Kidney glomerular epithelial cell (primary cell): Measurements from ENCODE around the gene MAP2K6.
"Not testable (repeated sequence)": the region's sequence is repeated elsewhere in the genome, so short reads cannot be mapped to it uniquely, and the experiment has no call there.

Experiments
- DNase-seq: peaks from one replicate; lab custom pipeline; 2025; lab: John Stamatoyannopoulos, UW

The MAP2K6 gene

DNA sequence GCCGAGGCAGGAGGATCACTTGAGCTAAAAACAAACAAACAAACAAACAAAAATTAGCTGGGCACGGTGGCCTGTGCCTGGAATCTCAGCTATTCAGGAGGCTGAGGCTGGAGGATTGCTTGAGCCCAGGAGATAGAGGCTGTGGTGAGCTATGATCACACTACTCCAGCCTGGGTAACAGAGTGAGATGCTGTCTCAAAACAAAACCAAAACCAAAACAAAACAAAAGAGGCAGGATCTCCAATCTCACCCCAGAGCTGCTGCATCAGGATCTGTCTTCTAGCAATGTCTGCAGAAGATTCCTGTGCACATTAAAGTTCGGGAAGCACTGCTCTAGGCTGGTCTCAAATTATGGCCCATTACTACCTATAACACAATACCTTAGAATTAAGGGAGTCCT lies 43.1 kb downstream of the MAP2K6 start:
- no peak for DNase-seq

DNA sequence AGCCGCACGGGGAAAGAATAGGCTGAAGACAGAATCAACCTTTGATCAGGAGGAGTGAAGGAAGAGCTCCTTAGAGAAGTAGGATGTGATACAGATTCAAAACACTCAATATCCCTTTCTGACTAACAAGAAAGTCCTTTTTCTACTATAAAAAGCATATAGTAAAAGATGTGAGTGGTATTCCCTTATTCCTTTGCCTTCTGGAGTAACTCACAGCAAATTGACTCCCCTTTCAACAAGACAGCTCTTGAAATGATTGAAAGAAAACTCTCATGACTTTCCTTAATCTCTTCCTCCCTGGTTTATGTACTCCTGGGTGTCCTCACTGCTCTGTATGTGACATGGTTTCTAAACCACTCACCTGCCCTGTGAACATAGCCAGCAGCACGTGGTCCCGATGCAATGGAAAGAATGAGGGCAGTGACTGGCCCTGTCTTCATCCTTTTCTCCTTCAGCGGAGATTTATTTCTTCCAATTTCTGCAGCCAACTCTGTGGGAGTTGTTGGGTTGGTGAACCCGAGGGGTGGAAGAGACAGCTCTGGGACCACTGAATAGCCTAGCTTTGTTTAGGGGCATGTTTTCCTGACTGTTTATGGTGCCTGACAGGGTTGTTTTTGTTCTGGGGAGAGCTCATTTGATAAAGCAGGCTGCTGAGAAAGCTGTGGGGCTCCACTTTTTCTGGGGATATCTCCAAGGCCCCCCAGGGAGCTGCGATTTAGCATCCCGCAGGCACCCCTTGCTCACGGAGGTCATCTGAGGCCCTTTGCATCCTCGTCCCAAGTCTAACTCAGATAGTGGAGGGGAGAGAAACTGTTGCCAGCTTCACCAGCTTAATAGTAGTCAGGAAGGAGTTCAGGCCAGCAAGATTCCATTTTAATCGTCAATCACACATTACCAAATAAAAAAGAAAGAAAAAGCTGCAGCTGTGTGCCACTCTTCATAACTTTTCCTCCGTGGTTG lies 46.7 kb downstream of the MAP2K6 start:
- DNase-seq = no peak

- DNase-seq = no peak
Measured at GRCh38 chr17:69461951-69462369, 47.5 kb downstream of the MAP2K6 start.

GRCh38 chr17:69462882-69463281 lies 48.4 kb downstream of the MAP2K6 start:
- no peak for DNase-seq

DNA sequence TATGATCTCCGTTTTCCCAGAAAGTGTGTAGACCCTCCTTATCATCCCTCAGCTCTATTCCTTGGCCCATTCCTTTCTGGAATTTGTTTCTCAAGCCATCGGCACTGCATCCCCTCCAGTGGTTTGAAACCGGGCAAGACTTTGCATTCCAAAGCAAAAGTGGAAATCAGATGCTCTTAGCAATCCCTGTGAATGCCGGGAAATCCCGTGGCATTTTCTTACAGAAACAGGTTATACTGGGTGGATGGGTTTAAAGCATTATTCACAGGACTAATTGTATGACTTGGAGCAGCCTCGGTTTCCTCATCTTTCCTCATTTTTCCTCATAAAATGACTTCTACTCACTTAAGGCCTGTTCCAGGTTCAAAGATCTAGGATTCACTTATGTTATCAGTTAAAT lies 52.0 kb downstream of the MAP2K6 start:
- no peak for DNase-seq

GRCh38 chr17:69466905-69467667 lies 52.6 kb downstream of the MAP2K6 start:
- DNase-seq = peak; percentile 79

GRCh38 chr17:69468207-69468606 lies 53.7 kb downstream of the MAP2K6 start:
- no peak for DNase-seq

DNA sequence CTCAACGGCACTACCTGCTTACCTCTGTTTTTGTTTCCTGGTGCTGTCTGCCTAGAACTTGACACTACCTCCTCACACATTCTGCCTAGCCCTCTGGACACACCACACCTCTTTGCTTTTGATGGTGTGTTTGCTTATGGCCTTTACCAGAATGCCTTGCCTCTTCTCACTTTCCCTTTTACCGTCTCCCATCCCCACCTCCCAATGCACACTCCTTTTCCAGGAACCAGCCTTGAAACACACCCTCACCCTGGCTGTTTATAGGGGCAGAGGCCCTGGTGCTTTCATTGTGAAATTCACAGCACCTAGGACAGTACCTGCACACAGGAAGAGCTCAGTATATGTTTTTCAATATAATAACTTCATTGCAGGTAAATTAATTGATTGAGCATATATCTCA lies 56.2 kb downstream of the MAP2K6 start:
- no peak for DNase-seq

DNA sequence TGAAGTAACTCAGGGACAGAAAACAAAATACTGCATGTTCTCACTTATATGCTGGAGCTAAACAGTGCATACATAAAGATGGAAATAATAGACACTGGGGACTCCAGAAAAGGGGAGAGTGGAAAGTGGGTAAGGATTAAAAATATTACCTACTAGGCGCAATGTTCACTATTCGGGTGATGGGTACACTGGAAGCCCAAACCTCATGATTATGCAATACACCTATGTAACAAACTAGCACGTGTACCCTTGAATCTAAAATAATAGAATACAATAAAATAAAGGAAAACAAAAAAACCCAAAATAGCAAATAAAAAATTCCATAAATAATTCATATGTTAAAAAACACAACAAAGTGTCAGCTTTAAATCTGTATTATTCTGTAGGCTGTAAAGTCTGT lies 56.9 kb downstream of the MAP2K6 start:
- no peak for DNase-seq

- peak; percentile 76 for DNase-seq
Measured at GRCh38 chr17:69473841-69474831, 59.6 kb downstream of the MAP2K6 start.

- DNase-seq = no peak
Measured at GRCh38 chr17:69477204-69477902, 62.9 kb downstream of the MAP2K6 start.

- DNase-seq = no peak
Measured at GRCh38 chr17:69477903-69478266, 63.4 kb downstream of the MAP2K6 start.

GRCh38 chr17:69478916-69479315 lies 64.4 kb downstream of the MAP2K6 start:
- no peak for DNase-seq

DNA sequence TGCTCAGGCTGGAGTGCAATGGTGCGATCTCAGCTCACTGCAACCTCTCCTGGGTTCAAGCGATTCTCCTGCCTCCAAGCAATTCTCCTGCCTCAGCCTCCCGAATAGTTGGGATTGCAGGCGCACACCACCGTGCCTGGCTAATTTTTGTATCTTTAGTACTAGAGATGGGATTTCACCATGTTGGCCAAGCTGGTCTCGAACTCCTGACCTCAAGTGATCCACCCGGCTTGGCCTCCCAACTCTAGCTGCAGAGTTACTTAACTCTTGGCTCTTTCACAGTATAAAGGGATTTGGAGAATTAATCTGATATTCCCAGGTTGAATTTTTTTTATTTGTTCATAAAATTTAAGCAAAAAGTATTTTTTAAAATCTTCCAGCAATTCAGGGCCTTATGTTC lies 65.3 kb downstream of the MAP2K6 start:
- DNase-seq = not testable (repeated sequence)

DNA sequence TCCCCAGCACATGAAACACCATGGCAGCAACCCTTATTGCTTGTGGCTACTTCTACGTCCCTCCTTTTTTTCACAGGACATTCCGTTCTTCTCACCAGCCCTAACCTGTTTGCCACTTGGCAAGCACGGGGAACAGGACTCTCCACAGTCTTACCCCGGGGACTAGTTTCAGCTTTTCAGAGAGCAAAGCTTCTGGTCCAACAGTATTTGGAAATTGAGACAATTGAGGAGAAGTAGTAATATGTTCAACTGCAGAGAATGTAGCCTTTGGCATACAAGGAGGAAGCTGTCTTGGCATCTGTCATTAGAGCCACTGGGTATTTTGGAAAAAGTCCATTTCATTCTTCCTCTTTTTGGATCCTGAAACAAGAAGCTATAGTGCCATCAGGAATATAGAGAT lies 65.7 kb downstream of the MAP2K6 start:
- no peak for DNase-seq

DNA sequence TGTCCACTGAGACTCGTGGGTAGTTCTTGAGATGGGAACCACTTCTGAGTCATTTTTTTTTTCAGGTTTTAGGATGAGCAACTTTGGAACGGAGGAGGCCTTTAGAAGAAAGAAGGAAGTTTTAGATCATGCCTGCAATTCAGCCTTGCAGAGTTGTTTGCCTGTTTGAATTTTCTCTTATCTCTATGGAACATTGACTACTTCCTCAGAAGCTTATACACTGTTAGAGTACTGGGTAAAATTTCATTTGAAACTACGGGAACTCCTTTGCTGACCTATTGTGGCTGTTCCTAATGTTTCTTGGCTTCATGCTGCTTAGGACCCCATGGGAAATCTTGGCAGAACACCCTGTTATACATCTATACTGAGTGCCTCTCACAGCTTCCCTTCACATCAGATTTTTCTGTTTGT lies 70.8 kb downstream of the MAP2K6 start:
- DNase-seq = no peak

- DNase-seq = no peak
Measured at GRCh38 chr17:69485901-69486643, 71.6 kb downstream of the MAP2K6 start.

DNA sequence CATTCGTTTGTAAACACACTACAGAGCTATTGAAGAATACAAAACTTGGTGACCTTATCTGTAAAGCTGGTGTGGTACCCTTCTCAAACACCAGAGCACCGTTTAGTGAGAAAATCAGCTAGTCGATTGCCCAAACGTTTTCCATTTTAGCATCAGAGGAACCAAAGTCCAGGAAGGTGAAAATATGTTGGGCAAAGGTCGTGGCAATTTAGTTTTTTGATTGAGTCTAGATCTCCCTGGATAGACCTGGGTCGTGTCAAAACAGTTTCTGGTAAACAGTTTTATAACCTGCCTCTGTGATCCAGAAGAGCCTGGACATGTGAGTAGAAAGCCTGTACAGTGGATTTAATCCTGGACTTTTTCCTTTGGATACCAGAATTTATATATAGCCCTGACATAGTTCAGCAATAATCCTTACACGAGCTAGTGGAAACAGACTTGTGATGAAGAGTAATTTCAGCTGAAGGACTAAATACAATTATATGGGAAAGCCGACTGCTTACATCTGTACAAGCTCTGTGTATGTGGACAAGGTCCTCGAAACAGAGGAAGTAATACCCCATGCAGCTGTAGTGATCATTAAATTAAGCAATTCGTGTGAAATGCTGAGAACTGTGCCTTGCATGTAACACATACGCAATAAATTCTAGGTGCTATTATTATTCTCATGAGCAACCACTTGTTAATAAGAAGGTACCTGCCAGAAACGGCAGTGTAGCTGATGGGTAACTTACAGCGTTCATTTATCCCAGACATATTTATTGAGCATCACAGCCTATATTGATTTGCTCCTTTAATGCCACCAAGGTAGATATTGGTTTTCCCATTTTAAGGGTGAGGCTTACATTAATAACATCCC lies 72.5 kb downstream of the MAP2K6 start:
- DNase-seq = no peak

DNA sequence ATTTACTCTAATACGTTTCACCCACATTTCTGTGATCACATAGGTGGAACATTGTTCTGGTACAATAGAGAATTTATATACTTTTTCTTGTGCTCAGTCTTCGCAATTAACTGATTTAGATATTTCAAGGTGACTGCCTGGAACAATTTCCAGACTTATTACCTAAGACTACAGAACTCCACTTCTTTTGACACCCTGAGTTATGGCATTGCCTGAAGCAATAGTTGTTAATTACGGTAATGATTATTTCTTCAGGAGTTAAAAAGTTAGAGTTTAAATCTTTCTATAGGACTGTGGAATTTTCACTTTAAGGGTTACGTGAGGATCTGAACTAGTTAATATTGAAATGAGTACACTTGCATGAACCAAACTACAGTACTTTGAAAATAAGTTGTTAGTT lies 74.8 kb downstream of the MAP2K6 start:
- no peak for DNase-seq
